ENCODE data around the gene NAE1. TPM values are rescaled to one million over a fixed set of nuclear protein-coding genes. Genes with fewer than 3 reads are reported as not detected.

The NAE1 gene
- total and polyA plus RNA-seq, 12 donors = 23.7 to 35.9 (median 30.7) TPM

GRCh38 chr16:66869424-66869823 is 38.6 kb upstream of the NAE1 start:
- H3K27me3 ChIP-seq = no peaks in the 10 kb centered on the region
- no peak for ATAC-seq
- intact Hi-C loops (cut with DNase I) = loop anchor here (2.0 to 10.0 kb wide), 11 partner anchors 37 to 462 kb away; partner anchors contain the start of genes NAE1 (in 4 of the 10) and CMTM3 (in 1 of the 10)
- H3K4me3 ChIP-seq = no peak overlapping the region
- no peaks in the 10 kb centered on the region for H3K36me3 ChIP-seq
- no peak overlapping the region for H3K27ac ChIP-seq
- H3K4me1 ChIP-seq = peaks cover 0 to 14% (median 9%) of the 10 kb centered on the region in 9 donors
- no peak for TF ChIP-seq CTCF (IDR thresholded peaks at IDR 0.05)
- no peak for DNase-seq
- WGBS, 2 donors = 94 to 100% methylated on average over 1 of the region's 1 CpG
- H3K9me3 ChIP-seq = no peaks in the 10 kb centered on the region

- no peak for ATAC-seq
- intact Hi-C loops (cut with DNase I) = loop anchor here in 4 of 10 donors (10.0 kb wide), 3 partner anchors 139 to 259 kb away; partner anchors contain the start of gene CMTM3 (in 1 of the 4)
- Histone ChIP-seq H3K4me1 (peaks cover 0 to 6% (median 0%) of the 10 kb centered on the region in 9 donors), H3K27ac (no peak overlapping the region), H3K36me3 (no peaks in the 10 kb centered on the region), H3K27me3 (no peaks in the 10 kb centered on the region), H3K4me3 (no peak overlapping the region), H3K9me3 (no peaks in the 10 kb centered on the region)
- TF ChIP-seq CTCF (IDR thresholded peaks at IDR 0.05) = no peak
- DNase-seq = no peak
These were observed 32.9 kb upstream of the NAE1 start for GRCh38 chr16:66863707-66864106.

- H3K27ac ChIP-seq = no peak overlapping the region
- no peaks in the 10 kb centered on the region for H3K9me3 ChIP-seq
- no peaks in the 10 kb centered on the region for H3K36me3 ChIP-seq
- H3K4me3 ChIP-seq = no peak overlapping the region
- H3K4me1 ChIP-seq = peaks cover 0 to 6% (median 0%) of the 10 kb centered on the region in 9 donors
- TF ChIP-seq CTCF (IDR thresholded peaks at IDR 0.05) = no peak
- DNase-seq (no peak), ATAC-seq (no peak)
- 88 to 89% methylated on average over 8 of the region's 8 CpGs for WGBS, 2 donors
- intact Hi-C loops (cut with DNase I) = loop anchor here in 4 of 10 donors (10.0 kb wide), 3 partner anchors 137 to 257 kb away; partner anchors contain the start of gene CMTM3 (in 1 of the 4)
- H3K27me3 ChIP-seq = no peaks in the 10 kb centered on the region
These were observed 31.3 kb upstream of the NAE1 start for GRCh38 chr16:66862023-66862520.

- Histone ChIP-seq H3K36me3 (no peaks in the 10 kb centered on the region), H3K9me3 (no peaks in the 10 kb centered on the region), H3K4me3 (no peak overlapping the region), H3K27ac (no peak overlapping the region), H3K4me1 (peaks cover 0 to 6% (median 0%) of the 10 kb centered on the region in 9 donors), H3K27me3 (no peaks in the 10 kb centered on the region)
- ATAC-seq (peak in 1 of 8 donors; percentile 4), DNase-seq (no peak)
- intact Hi-C loops (cut with DNase I) = loop anchor here in 4 of 10 donors (10.0 kb wide), 3 partner anchors 135 to 255 kb away; partner anchors contain the start of gene CMTM3 (in 1 of the 4)
- 84 to 85% methylated on average over 3 of the region's 3 CpGs for WGBS, 2 donors
- no peak for TF ChIP-seq CTCF (IDR thresholded peaks at IDR 0.05)
These were observed 28.8 kb upstream of the NAE1 start for GRCh38 chr16:66859397-66860068.
